ENCODE results near the gene KIAA1671. TPM values are rescaled to one million over a fixed set of nuclear protein-coding genes. Genes with fewer than 3 reads are reported as not detected.

Gene KIAA1671
- total and polyA plus RNA-seq, 9 of the 15 experiments (the other 6 are each of a cell fraction or from before 2014, with no cell fraction given) = under 0.01 to 0.11 (median 0.02) TPM; not detected in 5

DNA sequence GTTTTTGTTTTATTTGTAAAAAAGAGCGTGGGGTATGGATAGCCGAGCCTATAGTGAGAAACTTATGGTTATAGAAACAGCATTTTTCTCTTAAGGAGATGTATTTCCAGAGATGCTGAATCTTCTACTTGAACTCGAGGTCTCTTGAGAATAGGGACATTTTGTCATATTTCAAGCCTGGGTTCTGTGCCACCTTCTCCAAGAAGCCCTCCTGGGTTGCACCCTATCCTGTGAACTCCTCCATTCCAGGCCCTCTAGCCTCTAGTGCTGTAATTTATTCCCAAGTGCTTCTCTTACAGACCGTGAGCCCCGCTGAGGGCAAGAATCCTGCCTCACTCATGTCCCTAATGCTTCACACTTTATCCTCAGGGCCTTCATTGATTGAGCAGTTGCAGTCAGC is 108.6 kb downstream of the KIAA1671 start:
- no peaks in the 10 kb centered on the region for H4K20me1 ChIP-seq (replicated peaks; ENCODE audit: control insufficient read depth, insufficient read depth, low read length)
- BruUV-seq (replicated peaks) = no TSS peak
- H3K4me3 ChIP-seq = no peak overlapping the region
- in situ Hi-C loops (cut with MboI) = no loop called here
- H3K4me1 ChIP-seq (replicated peaks in 1 of 2; ENCODE audit: control insufficient read depth in 2 of 2, insufficient read depth in 2 of 2, low read length in 2 of 2) = no peaks in the 10 kb centered on the region
- DNase-seq (ENCODE audit: extremely low read depth in 1 of 4, low spot score in 3 of 4) (no peak), ATAC-seq (no peak), FAIRE-seq (no peak)
- no peak overlapping the region for H2AFZ ChIP-seq (ENCODE audit: low read depth, low read length)
- H3K27me3 ChIP-seq (ENCODE audit: control insufficient read depth in 2 of 2, insufficient read depth in 2 of 2, low read length in 2 of 2) = peaks cover 0 to 17% of the 10 kb centered on the region in 2 experiments; a peak in 1 of 5 replicates
- H3K79me2 ChIP-seq (ENCODE audit: control insufficient read depth, insufficient read depth, low read length) = no peaks in the 10 kb centered on the region
- no peak overlapping the region for H3K27ac ChIP-seq (ENCODE audit: extremely low read depth, low read depth, low read length)
- no peak overlapping the region for H3K4me2 ChIP-seq (ENCODE audit: insufficient read depth, low read length)
- 6% methylated on average over 5 of the region's 5 CpGs for WGBS (ENCODE audit: insufficient coverage, low coverage, missing lambda C conversion rate)
- no peak overlapping the region for H3K9ac ChIP-seq (ENCODE audit: insufficient read depth in 1 of 2, low read depth in 2 of 2, low read length in 2 of 2)
- CTCF ChIA-PET (ENCODE audit: low intra/inter-chr PET ratio) = no interaction called here
- intact Hi-C loops (cut with micrococcal nuclease) = no loop called here
- POLR2A ChIA-PET = interaction anchor here (0.6 kb wide), 1 partner anchor 113 kb away, joined by 4 read pairs; no protein-coding TSS in a partner anchor
- H3K9me3 ChIP-seq (replicated peaks; ENCODE audit: control insufficient read depth, insufficient read depth, low read depth, low read length) = no peaks in the 10 kb centered on the region
- H3K36me3 ChIP-seq (ENCODE audit: control insufficient read depth, insufficient read depth, low read length) = no peaks in the 10 kb centered on the region
- H3K9me1 ChIP-seq (ENCODE audit: control insufficient read depth, insufficient read depth, low read length) = no peaks in the 10 kb centered on the region
- TF ChIP-seq, protein P1, sequence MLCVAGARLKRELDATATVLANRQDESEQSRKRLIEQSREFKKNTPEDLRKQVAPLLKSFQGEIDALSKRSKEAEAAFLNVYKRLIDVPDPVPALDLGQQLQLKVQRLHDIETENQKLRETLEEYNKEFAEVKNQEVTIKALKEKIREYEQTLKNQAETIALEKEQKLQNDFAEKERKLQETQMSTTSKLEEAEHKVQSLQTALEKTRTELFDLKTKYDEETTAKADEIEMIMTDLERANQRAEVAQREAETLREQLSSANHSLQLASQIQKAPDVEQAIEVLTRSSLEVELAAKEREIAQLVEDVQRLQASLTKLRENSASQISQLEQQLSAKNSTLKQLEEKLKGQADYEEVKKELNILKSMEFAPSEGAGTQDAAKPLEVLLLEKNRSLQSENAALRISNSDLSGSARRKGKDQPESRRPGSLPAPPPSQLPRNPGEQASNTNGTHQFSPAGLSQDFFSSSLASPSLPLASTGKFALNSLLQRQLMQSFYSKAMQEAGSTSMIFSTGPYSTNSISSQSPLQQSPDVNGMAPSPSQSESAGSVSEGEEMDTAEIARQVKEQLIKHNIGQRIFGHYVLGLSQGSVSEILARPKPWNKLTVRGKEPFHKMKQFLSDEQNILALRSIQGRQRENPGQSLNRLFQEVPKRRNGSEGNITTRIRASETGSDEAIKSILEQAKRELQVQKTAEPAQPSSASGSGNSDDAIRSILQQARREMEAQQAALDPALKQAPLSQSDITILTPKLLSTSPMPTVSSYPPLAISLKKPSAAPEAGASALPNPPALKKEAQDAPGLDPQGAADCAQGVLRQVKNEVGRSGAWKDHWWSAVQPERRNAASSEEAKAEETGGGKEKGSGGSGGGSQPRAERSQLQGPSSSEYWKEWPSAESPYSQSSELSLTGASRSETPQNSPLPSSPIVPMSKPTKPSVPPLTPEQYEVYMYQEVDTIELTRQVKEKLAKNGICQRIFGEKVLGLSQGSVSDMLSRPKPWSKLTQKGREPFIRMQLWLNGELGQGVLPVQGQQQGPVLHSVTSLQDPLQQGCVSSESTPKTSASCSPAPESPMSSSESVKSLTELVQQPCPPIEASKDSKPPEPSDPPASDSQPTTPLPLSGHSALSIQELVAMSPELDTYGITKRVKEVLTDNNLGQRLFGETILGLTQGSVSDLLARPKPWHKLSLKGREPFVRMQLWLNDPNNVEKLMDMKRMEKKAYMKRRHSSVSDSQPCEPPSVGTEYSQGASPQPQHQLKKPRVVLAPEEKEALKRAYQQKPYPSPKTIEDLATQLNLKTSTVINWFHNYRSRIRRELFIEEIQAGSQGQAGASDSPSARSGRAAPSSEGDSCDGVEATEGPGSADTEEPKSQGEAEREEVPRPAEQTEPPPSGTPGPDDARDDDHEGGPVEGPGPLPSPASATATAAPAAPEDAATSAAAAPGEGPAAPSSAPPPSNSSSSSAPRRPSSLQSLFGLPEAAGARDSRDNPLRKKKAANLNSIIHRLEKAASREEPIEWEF (CRISPR knock-in tag; IDR thresholded peaks at IDR 0.05) = no peak
- TF ChIP-seq RBM25 (IDR thresholded peaks at IDR 0.05; ENCODE audit: low read depth, low read length, severe bottlenecking) (peak; percentile 60), ZFP36 (IDR thresholded peaks at IDR 0.05; ENCODE audit: low read depth, low read length, partially characterized antibody) (peak; percentile 93), HDGF (IDR thresholded peaks at IDR 0.05) (no peak)
- TF ChIP-seq, protein P2, sequence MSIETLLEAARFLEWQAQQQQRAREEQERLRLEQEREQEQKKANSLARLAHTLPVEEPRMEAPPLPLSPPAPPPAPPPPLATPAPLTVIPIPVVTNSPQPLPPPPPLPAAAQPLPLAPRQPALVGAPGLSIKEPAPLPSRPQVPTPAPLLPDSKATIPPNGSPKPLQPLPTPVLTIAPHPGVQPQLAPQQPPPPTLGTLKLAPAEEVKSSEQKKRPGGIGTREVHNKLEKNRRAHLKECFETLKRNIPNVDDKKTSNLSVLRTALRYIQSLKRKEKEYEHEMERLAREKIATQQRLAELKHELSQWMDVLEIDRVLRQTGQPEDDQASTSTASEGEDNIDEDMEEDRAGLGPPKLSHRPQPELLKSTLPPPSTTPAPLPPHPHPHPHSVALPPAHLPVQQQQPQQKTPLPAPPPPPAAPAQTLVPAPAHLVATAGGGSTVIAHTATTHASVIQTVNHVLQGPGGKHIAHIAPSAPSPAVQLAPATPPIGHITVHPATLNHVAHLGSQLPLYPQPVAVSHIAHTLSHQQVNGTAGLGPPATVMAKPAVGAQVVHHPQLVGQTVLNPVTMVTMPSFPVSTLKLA (conservative IDR thresholded peaks at IDR 0.05) = no peak
